Transverse colon (tissue), 3 donors: Measurements from ENCODE around the gene ST6GAL2.

ENCODE experiments used
- CTCF ChIP-seq, 5 experiments: fragments of 200-600 bp in 3 of 5; fragments of 450-650 bp in 2 of 5; sonication (generic) in 3 of 5; IDR thresholded peaks; 1 replicate in 2 of 5; 2 replicates in 3 of 5; pipeline ENCODE4 v1.5.1; 2016 to 2017; ENCODE audit warnings: antibody characterized with exemption in 5 of 5, inconsistent platforms in 3 of 5, mild to moderate bottlenecking in 2 of 5, moderate library complexity in 1 of 5
- EP300 ChIP-seq: sonication (generic); formaldehyde crosslinking; IDR thresholded peaks from one replicate; pipeline ENCODE4 v1.6.1; 2017; ENCODE audit warnings: antibody characterized with exemption, low read depth
- POLR2A ChIP-seq: fragments of 450-650 bp; IDR thresholded peaks from one replicate; pipeline ENCODE4 v1.6.1; 2016; ENCODE audit warnings: antibody characterized with exemption, mild to moderate bottlenecking, moderate library complexity

GRCh38 chr2:106804161-106804560 lies 81.8 kb downstream of the ST6GAL2 start:
- TF ChIP-seq CTCF (IDR thresholded peaks at IDR 0.05) (no peak), EP300 (no peak), POLR2A (no peak)
